Measurements from ENCODE around the gene SPAG16.

GRCh38 chr2:213989207-213989606 lies 704.9 kb downstream of the SPAG16 start:
- TF ChIP-seq POLR2A (IDR thresholded peaks at IDR 0.05), result no peak
- no peak for TF ChIP-seq CTCF (IDR thresholded peaks at IDR 0.05 in 4 of 5, conservative IDR thresholded peaks at IDR 0.05 in 1 of 5)
